Measurements from ENCODE around the gene ITGA1. TPM values are rescaled to one million over a fixed set of nuclear protein-coding genes. Genes with fewer than 3 reads are reported as not detected.

The ITGA1 gene
- total RNA-seq, 6 experiments from 2014 or later, result 66.5 to 116 (median 82.1) TPM

GRCh38 chr5:53002491-53002890, 214.8 kb downstream of the ITGA1 start:
- TF ChIP-seq, protein P1, sequence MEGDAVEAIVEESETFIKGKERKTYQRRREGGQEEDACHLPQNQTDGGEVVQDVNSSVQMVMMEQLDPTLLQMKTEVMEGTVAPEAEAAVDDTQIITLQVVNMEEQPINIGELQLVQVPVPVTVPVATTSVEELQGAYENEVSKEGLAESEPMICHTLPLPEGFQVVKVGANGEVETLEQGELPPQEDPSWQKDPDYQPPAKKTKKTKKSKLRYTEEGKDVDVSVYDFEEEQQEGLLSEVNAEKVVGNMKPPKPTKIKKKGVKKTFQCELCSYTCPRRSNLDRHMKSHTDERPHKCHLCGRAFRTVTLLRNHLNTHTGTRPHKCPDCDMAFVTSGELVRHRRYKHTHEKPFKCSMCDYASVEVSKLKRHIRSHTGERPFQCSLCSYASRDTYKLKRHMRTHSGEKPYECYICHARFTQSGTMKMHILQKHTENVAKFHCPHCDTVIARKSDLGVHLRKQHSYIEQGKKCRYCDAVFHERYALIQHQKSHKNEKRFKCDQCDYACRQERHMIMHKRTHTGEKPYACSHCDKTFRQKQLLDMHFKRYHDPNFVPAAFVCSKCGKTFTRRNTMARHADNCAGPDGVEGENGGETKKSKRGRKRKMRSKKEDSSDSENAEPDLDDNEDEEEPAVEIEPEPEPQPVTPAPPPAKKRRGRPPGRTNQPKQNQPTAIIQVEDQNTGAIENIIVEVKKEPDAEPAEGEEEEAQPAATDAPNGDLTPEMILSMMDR (IDR thresholded peaks at IDR 0.05), result no peak
- no peak for TF ChIP-seq POLR2A (IDR thresholded peaks at IDR 0.05)
- 83% methylated on average over 1 of the region's 1 CpG for WGBS (ENCODE audit: insufficient coverage, low coverage, low lambda C conversion rate, missing lambda C conversion rate)
- Histone ChIP-seq H3K9me3 (no peaks in the 10 kb centered on the region), H3K36me3 (no peaks in the 10 kb centered on the region), H3K4me3 (no peak overlapping the region), H3K27me3 (no peaks in the 10 kb centered on the region), H3K27ac (no peak overlapping the region), H3K4me1 (no peaks in the 10 kb centered on the region)
- ATAC-seq (no peak), DNase-seq (no peak)
- intact Hi-C loops (cut with DNase I), result no loop called here

DNA sequence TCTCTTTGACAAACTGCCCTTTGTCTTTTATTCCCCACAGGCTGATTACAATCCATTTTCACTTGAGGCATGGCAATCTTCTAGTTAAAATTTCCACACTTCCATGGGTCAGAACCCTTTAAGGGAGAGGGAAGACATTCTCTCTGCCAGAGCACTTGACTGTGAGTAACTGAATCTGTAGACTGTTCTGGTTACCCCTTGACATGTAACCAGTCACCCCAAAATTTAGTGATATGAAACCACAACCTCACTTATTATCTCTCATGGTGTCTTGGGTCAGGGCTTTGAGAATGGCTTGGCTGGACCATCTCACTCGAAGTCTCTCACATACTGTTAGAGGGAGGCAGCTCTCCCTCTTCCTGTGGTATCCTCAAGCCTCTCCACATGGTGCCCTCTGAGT, 215.4 kb downstream of the ITGA1 start:
- Histone ChIP-seq H3K36me3 (no peaks in the 10 kb centered on the region), H3K9me3 (no peaks in the 10 kb centered on the region), H3K4me1 (no peaks in the 10 kb centered on the region), H3K4me3 (no peak overlapping the region), H3K27ac (no peak overlapping the region), H3K27me3 (no peaks in the 10 kb centered on the region)
- DNase-seq (no peak), ATAC-seq (no peak)
- intact Hi-C loops (cut with DNase I), result no loop called here
- TF ChIP-seq, protein P1 (IDR thresholded peaks at IDR 0.05), result no peak
- no peak for TF ChIP-seq POLR2A (IDR thresholded peaks at IDR 0.05)
- 100% methylated on average over 1 of the region's 1 CpG for WGBS (ENCODE audit: insufficient coverage, low coverage, low lambda C conversion rate, missing lambda C conversion rate)

DNA sequence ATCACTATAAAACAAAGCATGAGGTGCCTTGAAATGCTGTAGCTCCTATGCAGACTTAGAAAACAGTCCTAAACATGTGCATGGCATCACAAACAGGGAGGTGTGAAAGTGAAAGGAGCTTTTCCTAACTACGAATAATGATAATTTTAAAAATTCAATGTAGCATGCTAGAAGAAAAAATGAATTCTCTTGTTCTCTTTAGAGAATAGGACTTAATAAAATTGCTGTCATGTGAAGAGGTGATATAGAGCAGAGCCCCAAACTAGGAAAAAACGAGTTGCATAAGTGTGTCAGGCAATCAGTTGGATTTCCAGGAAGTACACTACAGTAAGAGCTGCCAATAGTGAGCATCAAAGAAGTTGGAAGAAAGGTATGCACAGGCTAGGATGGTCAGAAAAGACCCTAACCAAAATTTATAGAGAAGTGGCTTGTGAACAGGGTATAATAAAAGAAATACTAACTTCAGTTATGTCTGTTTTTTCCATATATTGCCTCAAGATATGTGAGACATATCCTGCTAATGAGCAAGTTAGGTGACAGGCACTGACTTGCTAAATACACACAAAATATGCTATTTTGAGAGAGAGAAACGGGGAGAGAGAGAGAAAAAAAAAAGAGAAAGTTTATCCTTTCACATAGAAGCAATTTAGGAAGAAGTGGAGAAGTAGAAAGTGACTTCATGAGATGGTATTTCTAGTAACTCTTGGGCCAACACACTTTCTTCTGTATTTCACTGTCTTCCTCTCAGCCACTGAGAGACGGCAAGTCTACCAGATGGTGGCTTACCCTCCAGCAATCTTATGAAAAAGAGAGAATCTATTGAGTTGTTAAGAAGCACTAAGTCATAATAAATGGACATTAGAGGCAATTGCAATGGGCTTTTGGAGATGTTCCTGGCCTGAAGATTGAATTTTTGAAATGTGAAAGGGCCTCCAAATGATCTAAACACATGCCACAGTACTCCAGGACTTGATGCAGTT, 219.5 kb downstream of the ITGA1 start:
- Histone ChIP-seq H3K27me3 (no peaks in the 10 kb centered on the region), H3K27ac (no peak overlapping the region), H3K9me3 (no peaks in the 10 kb centered on the region), H3K4me1 (no peaks in the 10 kb centered on the region), H3K36me3 (no peaks in the 10 kb centered on the region), H3K4me3 (no peak overlapping the region)
- DNase-seq, result no peak
- TF ChIP-seq, protein P1 (IDR thresholded peaks at IDR 0.05), result no peak
- no peak for TF ChIP-seq POLR2A (IDR thresholded peaks at IDR 0.05)
- no peak for ATAC-seq
- intact Hi-C loops (cut with DNase I), result no loop called here
- WGBS (ENCODE audit: insufficient coverage, low coverage, low lambda C conversion rate, missing lambda C conversion rate), result 43% methylated on average over 4 of the region's 4 CpGs

- Histone ChIP-seq H3K27me3 (no peaks in the 10 kb centered on the region), H3K4me3 (no peak overlapping the region), H3K9me3 (no peaks in the 10 kb centered on the region), H3K4me1 (no peaks in the 10 kb centered on the region), H3K27ac (no peak overlapping the region), H3K36me3 (no peaks in the 10 kb centered on the region)
- 57% methylated on average over 1 of the region's 1 CpG for WGBS (ENCODE audit: insufficient coverage, low coverage, low lambda C conversion rate, missing lambda C conversion rate)
- no peak for TF ChIP-seq POLR2A (IDR thresholded peaks at IDR 0.05)
- TF ChIP-seq, protein P1 (IDR thresholded peaks at IDR 0.05), result no peak
- peak in 1 of 4 donors; percentile 27 for ATAC-seq
- intact Hi-C loops (cut with DNase I), result no loop called here
- no peak for DNase-seq
Measured at GRCh38 chr5:53008751-53009150, 221.0 kb downstream of the ITGA1 start.

Small RNAs within 50 kb of the gene (small RNA-seq; reads per million reads assigned to genes)
- gene B3GNTL1P1, result 0 reads per million in 2 experiments

Other genes starting within 250 kb of the ITGA1 start
- 10 to 100 TPM; 14.6 to 24.6 (median 17.6) TPM for gene PELO, start within 50 bp of the ITGA1 start, total RNA-seq
- 1 to 10 TPM in 1 of 6 experiments, under 1 TPM in 5; 0.11 to 1.6 (median 0.40) TPM for gene ITGA2, start 201.4 kb downstream of the ITGA1 start, total RNA-seq